C4-2B (cell line): ENCODE data around the gene APIP.

Source experiments
- ZFX ChIP-seq: fragments of 450-650 bp; IDR thresholded peaks from 2 replicates; pipeline ENCODE4 v1.6.1; 2017
- TF ChIP-seq, protein P1 (sequence below): fragments of 450-650 bp; conservative IDR thresholded peaks from 2 replicates; pipeline ENCODE4 v1.5.1; 2017; ENCODE audit warnings: mild to moderate bottlenecking

DNA sequence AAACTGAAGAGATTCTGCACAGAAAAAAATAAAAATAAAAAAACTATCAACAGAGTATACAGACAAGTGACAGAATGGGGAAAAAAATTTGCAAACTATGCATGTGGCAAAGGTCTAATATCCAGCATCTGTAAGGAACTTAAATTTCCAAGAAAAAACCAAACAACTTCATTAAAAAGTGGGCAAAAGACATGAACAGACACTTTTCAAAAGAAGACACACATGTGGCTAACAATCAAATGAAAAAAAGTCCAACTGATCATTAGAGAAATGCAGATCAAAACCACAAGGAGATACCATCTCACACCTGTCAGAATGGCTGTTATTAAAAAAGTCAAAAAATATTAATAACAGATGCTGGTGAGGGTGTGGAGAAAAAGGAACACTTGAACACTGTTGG lies 64.3 kb downstream of the APIP start:
- TF ChIP-seq, protein P1, sequence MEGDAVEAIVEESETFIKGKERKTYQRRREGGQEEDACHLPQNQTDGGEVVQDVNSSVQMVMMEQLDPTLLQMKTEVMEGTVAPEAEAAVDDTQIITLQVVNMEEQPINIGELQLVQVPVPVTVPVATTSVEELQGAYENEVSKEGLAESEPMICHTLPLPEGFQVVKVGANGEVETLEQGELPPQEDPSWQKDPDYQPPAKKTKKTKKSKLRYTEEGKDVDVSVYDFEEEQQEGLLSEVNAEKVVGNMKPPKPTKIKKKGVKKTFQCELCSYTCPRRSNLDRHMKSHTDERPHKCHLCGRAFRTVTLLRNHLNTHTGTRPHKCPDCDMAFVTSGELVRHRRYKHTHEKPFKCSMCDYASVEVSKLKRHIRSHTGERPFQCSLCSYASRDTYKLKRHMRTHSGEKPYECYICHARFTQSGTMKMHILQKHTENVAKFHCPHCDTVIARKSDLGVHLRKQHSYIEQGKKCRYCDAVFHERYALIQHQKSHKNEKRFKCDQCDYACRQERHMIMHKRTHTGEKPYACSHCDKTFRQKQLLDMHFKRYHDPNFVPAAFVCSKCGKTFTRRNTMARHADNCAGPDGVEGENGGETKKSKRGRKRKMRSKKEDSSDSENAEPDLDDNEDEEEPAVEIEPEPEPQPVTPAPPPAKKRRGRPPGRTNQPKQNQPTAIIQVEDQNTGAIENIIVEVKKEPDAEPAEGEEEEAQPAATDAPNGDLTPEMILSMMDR = no peak
- no peak for TF ChIP-seq ZFX
